ENCODE measurements around the gene ATP9A. TPM values are rescaled to one million over a fixed set of nuclear protein-coding genes. Genes with fewer than 3 reads are reported as not detected.
"Not testable (repeated sequence)": the region's sequence is repeated elsewhere in the genome, so short reads cannot be mapped to it uniquely, and the experiment has no call there.

ATP9A gene
- polyA plus RNA-seq, 1 donor (not counting 4 experiments of a cell fraction or from before 2014, with no cell fraction given) = 5.8 TPM

DNA sequence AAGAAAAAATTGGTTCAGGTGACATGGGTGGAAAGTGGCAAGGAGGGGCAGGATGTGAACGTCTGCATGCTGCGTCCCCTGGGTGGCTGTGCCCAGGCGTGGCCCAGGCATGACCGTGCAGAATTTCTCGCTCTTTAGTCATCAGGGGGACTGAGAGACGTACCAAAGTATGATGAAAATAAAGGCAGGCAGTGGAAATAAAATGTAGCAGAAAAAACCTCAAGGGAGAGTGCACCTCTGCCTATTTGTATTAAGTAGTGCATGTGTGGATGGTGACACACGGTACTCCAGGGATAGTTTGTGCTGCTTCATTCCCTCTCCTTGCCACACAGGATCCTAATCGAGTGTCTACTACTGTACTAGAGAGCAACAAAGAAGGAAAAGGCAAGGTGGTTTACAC is 81.1 kb downstream of the ATP9A start:
- no peaks in the 10 kb centered on the region for H3K9me3 ChIP-seq (ENCODE audit: control insufficient read depth, low read depth, low read length)
- no peaks in the 10 kb centered on the region for H3K27me3 ChIP-seq (ENCODE audit: control insufficient read depth, extremely low read depth, insufficient read depth, low read length)
- peak overlapping the region in 1 of 3 experiments; percentile 42 for H3K4me3 ChIP-seq (ENCODE audit: control insufficient read depth in 2 of 3, extremely low read depth in 1 of 3, insufficient read depth in 2 of 3, low read depth in 1 of 3, low read length in 3 of 3)
- peak overlapping the region; percentile 66 for H3K4me2 ChIP-seq (ENCODE audit: control insufficient read depth, extremely low read depth, insufficient read depth, low read depth, low read length)
- TF ChIP-seq, protein P1, sequence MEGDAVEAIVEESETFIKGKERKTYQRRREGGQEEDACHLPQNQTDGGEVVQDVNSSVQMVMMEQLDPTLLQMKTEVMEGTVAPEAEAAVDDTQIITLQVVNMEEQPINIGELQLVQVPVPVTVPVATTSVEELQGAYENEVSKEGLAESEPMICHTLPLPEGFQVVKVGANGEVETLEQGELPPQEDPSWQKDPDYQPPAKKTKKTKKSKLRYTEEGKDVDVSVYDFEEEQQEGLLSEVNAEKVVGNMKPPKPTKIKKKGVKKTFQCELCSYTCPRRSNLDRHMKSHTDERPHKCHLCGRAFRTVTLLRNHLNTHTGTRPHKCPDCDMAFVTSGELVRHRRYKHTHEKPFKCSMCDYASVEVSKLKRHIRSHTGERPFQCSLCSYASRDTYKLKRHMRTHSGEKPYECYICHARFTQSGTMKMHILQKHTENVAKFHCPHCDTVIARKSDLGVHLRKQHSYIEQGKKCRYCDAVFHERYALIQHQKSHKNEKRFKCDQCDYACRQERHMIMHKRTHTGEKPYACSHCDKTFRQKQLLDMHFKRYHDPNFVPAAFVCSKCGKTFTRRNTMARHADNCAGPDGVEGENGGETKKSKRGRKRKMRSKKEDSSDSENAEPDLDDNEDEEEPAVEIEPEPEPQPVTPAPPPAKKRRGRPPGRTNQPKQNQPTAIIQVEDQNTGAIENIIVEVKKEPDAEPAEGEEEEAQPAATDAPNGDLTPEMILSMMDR (optimal IDR thresholded peaks at IDR 0.05 in 1 of 3, IDR thresholded peaks at IDR 0.05 in 1 of 3, conservative IDR thresholded peaks at IDR 0.05 in 1 of 3; ENCODE audit: extremely low read depth in 1 of 3, insufficient read depth in 2 of 3, low read length in 3 of 3) = no peak
- TF ChIP-seq EZH2 (IDR thresholded peaks at IDR 0.05; ENCODE audit: low read length) = no peak
- H4K20me1 ChIP-seq (ENCODE audit: control insufficient read depth, extremely low read depth, insufficient read depth, low read length) = no peaks in the 10 kb centered on the region
- H3K9me1 ChIP-seq (ENCODE audit: control insufficient read depth, extremely low read depth, insufficient read depth, low read length) = no peaks in the 10 kb centered on the region
- peak; percentile 44 for DNase-seq (ENCODE audit: low read depth, low spot score)
- H2AFZ ChIP-seq (ENCODE audit: control insufficient read depth, low read length) = peak overlapping the region; percentile 78
- dilution Hi-C loops (cut with MboI; ENCODE audit: extremely low pct_ligation_motif_present, low sequenced_read_pairs) = no loop called here
- no peaks in the 10 kb centered on the region for H3K36me3 ChIP-seq (ENCODE audit: control insufficient read depth in 2 of 2, extremely low read depth in 1 of 2, insufficient read depth in 2 of 2, low read length in 2 of 2)
- no peaks in the 10 kb centered on the region for H3K79me2 ChIP-seq (ENCODE audit: control insufficient read depth, insufficient read depth, low read length)
- FAIRE-seq = peak; percentile 69
- peak overlapping the region; percentile 72 for H3K9ac ChIP-seq (ENCODE audit: control insufficient read depth, extremely low read depth, insufficient read depth, low read length)
- peaks cover 18% of the 10 kb centered on the region for H3K4me1 ChIP-seq (ENCODE audit: control insufficient read depth, extremely low read depth, insufficient read depth, low read length)
- H3K27ac ChIP-seq (ENCODE audit: control insufficient read depth, insufficient read depth, low read length) = peak overlapping the region; percentile 93

DNA sequence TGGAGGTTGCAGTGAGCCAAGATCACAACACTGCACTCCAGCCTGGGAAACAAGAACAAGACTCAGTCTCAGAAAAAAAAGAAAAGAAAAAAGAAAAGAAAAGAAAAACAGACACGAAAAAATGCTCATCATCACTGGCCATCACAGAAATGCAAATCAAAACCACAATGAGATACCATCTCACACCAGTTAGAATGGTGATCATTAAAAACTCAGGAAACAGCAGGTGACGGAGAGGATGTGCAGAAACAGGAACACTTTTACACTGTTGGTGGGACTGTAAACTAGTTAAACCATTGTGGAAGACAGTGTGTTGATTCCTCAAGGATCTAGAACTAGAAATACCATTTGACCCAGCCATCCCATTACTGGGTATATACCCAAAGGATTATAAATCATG is 82.7 kb downstream of the ATP9A start:
- H3K4me3 ChIP-seq (ENCODE audit: control insufficient read depth in 2 of 3, extremely low read depth in 1 of 3, insufficient read depth in 2 of 3, low read depth in 1 of 3, low read length in 3 of 3); H3K9ac ChIP-seq (ENCODE audit: control insufficient read depth, extremely low read depth, insufficient read depth, low read length); H3K27me3 ChIP-seq (ENCODE audit: control insufficient read depth, extremely low read depth, insufficient read depth, low read length); dilution Hi-C loops (cut with MboI; ENCODE audit: extremely low pct_ligation_motif_present, low sequenced_read_pairs); H3K4me2 ChIP-seq (ENCODE audit: control insufficient read depth, extremely low read depth, insufficient read depth, low read depth, low read length); H3K79me2 ChIP-seq (ENCODE audit: control insufficient read depth, insufficient read depth, low read length); H2AFZ ChIP-seq (ENCODE audit: control insufficient read depth, low read length); DNase-seq (ENCODE audit: low read depth, low spot score); H3K36me3 ChIP-seq (ENCODE audit: control insufficient read depth in 2 of 2, extremely low read depth in 1 of 2, insufficient read depth in 2 of 2, low read length in 2 of 2); H3K9me3 ChIP-seq (ENCODE audit: control insufficient read depth, low read depth, low read length); H3K27ac ChIP-seq (ENCODE audit: control insufficient read depth, insufficient read depth, low read length); FAIRE-seq; H4K20me1 ChIP-seq (ENCODE audit: control insufficient read depth, extremely low read depth, insufficient read depth, low read length); H3K9me1 ChIP-seq (ENCODE audit: control insufficient read depth, extremely low read depth, insufficient read depth, low read length): not testable (repeated sequence)
- peaks cover 18% of the 10 kb centered on the region for H3K4me1 ChIP-seq (ENCODE audit: control insufficient read depth, extremely low read depth, insufficient read depth, low read length)

DNA sequence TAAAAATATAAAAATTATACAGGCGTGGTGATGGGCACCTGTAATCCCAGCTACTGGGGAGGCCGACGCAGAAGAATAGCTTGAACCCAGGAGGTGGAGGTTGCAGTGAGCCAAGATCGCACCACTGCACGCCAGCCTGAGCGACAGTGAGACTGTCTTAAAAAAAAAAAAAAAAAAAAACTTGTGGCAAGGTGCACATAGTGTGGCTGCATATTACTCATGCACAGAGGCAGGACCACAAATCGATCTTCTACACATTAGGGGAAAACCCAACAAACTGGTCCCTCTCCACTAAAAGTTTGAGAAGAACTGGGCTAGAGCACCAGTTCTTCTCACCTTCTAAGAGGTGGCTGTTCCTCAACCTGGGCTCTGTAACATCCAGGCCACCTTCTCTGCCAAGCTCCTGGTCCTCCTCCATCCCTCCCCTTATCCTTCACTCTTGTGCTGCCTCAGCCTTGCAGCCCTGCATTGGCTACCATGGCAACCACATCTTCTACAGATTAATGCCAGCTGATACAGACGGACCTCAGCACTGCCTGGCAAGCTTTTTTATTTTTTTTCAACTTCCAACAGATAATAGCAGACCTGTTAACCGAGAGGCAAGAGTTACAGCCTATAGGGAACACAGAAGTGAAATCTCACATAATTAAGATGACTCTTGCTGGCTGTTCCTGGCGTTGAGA is 88.0 kb downstream of the ATP9A start:
- no peaks in the 10 kb centered on the region for H3K27me3 ChIP-seq (ENCODE audit: control insufficient read depth, extremely low read depth, insufficient read depth, low read length)
- TF ChIP-seq, protein P1 (optimal IDR thresholded peaks at IDR 0.05 in 1 of 3, IDR thresholded peaks at IDR 0.05 in 1 of 3, conservative IDR thresholded peaks at IDR 0.05 in 1 of 3; ENCODE audit: extremely low read depth in 1 of 3, insufficient read depth in 2 of 3, low read length in 3 of 3) = no peak
- no peak for TF ChIP-seq EZH2 (IDR thresholded peaks at IDR 0.05; ENCODE audit: low read length)
- H3K9me1 ChIP-seq (ENCODE audit: control insufficient read depth, extremely low read depth, insufficient read depth, low read length) = no peaks in the 10 kb centered on the region
- DNase-seq (ENCODE audit: low read depth, low spot score) = no peak
- H3K9me3 ChIP-seq (ENCODE audit: control insufficient read depth, low read depth, low read length) = no peaks in the 10 kb centered on the region
- no peak for FAIRE-seq
- dilution Hi-C loops (cut with MboI; ENCODE audit: extremely low pct_ligation_motif_present, low sequenced_read_pairs) = no loop called here
- no peaks in the 10 kb centered on the region for H4K20me1 ChIP-seq (ENCODE audit: control insufficient read depth, extremely low read depth, insufficient read depth, low read length)
- no peak overlapping the region for H2AFZ ChIP-seq (ENCODE audit: control insufficient read depth, low read length)
- no peaks in the 10 kb centered on the region for H3K79me2 ChIP-seq (ENCODE audit: control insufficient read depth, insufficient read depth, low read length)
- no peak overlapping the region for H3K27ac ChIP-seq (ENCODE audit: control insufficient read depth, insufficient read depth, low read length)
- no peak overlapping the region for H3K4me2 ChIP-seq (ENCODE audit: control insufficient read depth, extremely low read depth, insufficient read depth, low read depth, low read length)
- no peaks in the 10 kb centered on the region for H3K4me1 ChIP-seq (ENCODE audit: control insufficient read depth, extremely low read depth, insufficient read depth, low read length)
- no peak overlapping the region for H3K4me3 ChIP-seq (ENCODE audit: control insufficient read depth in 2 of 3, extremely low read depth in 1 of 3, insufficient read depth in 2 of 3, low read depth in 1 of 3, low read length in 3 of 3)
- no peaks in the 10 kb centered on the region for H3K36me3 ChIP-seq (ENCODE audit: control insufficient read depth in 2 of 2, extremely low read depth in 1 of 2, insufficient read depth in 2 of 2, low read length in 2 of 2)
- no peak overlapping the region for H3K9ac ChIP-seq (ENCODE audit: control insufficient read depth, extremely low read depth, insufficient read depth, low read length)
